Mucosa of stomach (tissue), 1 donor: ENCODE results near the gene JMJD7.

Experiments used
- H3K27me3 ChIP-seq: one replicate; pipeline ENCODE4 v1.7.0; 2013; ENCODE audit warnings: mild to moderate bottlenecking, low read length; ENCODE audit not compliant: control insufficient read depth, insufficient read depth
- H3K36me3 ChIP-seq: one replicate; pipeline ENCODE4 v1.7.0; 2013; ENCODE audit warnings: low read length; ENCODE audit not compliant: control insufficient read depth, insufficient read depth
- H3K4me1 ChIP-seq: one replicate; pipeline ENCODE4 v1.7.0; 2013; ENCODE audit warnings: mild to moderate bottlenecking, low read length; ENCODE audit not compliant: control insufficient read depth, insufficient read depth
- H3K4me3 ChIP-seq: one replicate; pipeline ENCODE4 v1.7.0; 2013; ENCODE audit warnings: low read length
- H3K9ac ChIP-seq: one replicate; pipeline ENCODE4 v1.7.0; 2013; ENCODE audit warnings: mild to moderate bottlenecking, low read length, moderate library complexity
- H3K9me3 ChIP-seq: one replicate; pipeline ENCODE4 v1.7.0; 2013; ENCODE audit warnings: mild to moderate bottlenecking, low read length, moderate library complexity; ENCODE audit not compliant: control insufficient read depth
- donor health status: Pancreatic carcinoma.

The JMJD7 gene

GRCh38 chr15:41865490-41866055 lies 37.7 kb downstream of the JMJD7 start:
- Histone ChIP-seq H3K9ac (no peak overlapping the region), H3K36me3 (no peaks in the 10 kb centered on the region), H3K4me3 (no peak overlapping the region), H3K4me1 (peaks cover 7% of the 10 kb centered on the region), H3K9me3 (no peaks in the 10 kb centered on the region), H3K27me3 (no peaks in the 10 kb centered on the region)

GRCh38 chr15:41866263-41866703 lies 38.4 kb downstream of the JMJD7 start:
- Histone ChIP-seq H3K9me3 (no peaks in the 10 kb centered on the region), H3K27me3 (no peaks in the 10 kb centered on the region), H3K4me1 (peaks cover 7% of the 10 kb centered on the region), H3K4me3 (no peak overlapping the region), H3K9ac (no peak overlapping the region), H3K36me3 (no peaks in the 10 kb centered on the region)

- Histone ChIP-seq H3K36me3 (no peaks in the 10 kb centered on the region), H3K27me3 (no peaks in the 10 kb centered on the region), H3K4me3 (no peak overlapping the region), H3K4me1 (peaks cover 7% of the 10 kb centered on the region), H3K9me3 (no peaks in the 10 kb centered on the region), H3K9ac (no peak overlapping the region)
These were observed 39.1 kb downstream of the JMJD7 start for GRCh38 chr15:41866872-41867579.

GRCh38 chr15:41868321-41868720 lies 40.4 kb downstream of the JMJD7 start:
- Histone ChIP-seq H3K9ac (no peak overlapping the region), H3K36me3 (no peaks in the 10 kb centered on the region), H3K27me3 (no peaks in the 10 kb centered on the region), H3K9me3 (no peaks in the 10 kb centered on the region), H3K4me1 (no peaks in the 10 kb centered on the region), H3K4me3 (no peak overlapping the region)

GRCh38 chr15:41869770-41870688 lies 42.1 kb downstream of the JMJD7 start:
- H3K36me3 ChIP-seq, result no peaks in the 10 kb centered on the region
- no peaks in the 10 kb centered on the region for H3K27me3 ChIP-seq
- no peak overlapping the region for H3K4me3 ChIP-seq
- no peaks in the 10 kb centered on the region for H3K9me3 ChIP-seq
- no peak overlapping the region for H3K9ac ChIP-seq
- H3K4me1 ChIP-seq, result no peaks in the 10 kb centered on the region

GRCh38 chr15:41870689-41871081 lies 42.8 kb downstream of the JMJD7 start:
- no peaks in the 10 kb centered on the region for H3K36me3 ChIP-seq
- no peak overlapping the region for H3K4me3 ChIP-seq
- no peaks in the 10 kb centered on the region for H3K27me3 ChIP-seq
- H3K4me1 ChIP-seq, result no peaks in the 10 kb centered on the region
- H3K9me3 ChIP-seq, result no peaks in the 10 kb centered on the region
- no peak overlapping the region for H3K9ac ChIP-seq

- H3K9me3 ChIP-seq, result no peaks in the 10 kb centered on the region
- no peak overlapping the region for H3K9ac ChIP-seq
- no peaks in the 10 kb centered on the region for H3K36me3 ChIP-seq
- H3K4me3 ChIP-seq, result no peak overlapping the region
- no peaks in the 10 kb centered on the region for H3K4me1 ChIP-seq
- no peaks in the 10 kb centered on the region for H3K27me3 ChIP-seq
These were observed 43.4 kb downstream of the JMJD7 start for GRCh38 chr15:41871175-41871905.

GRCh38 chr15:41872166-41872747 lies 44.4 kb downstream of the JMJD7 start:
- no peaks in the 10 kb centered on the region for H3K4me1 ChIP-seq

GRCh38 chr15:41873711-41874110 lies 45.8 kb downstream of the JMJD7 start:
- Histone ChIP-seq H3K27me3 (no peaks in the 10 kb centered on the region), H3K9ac (no peak overlapping the region)

More at GRCh38 chr15:41872166-41872747, 44.4 kb downstream of the JMJD7 start:
- Histone ChIP-seq H3K36me3 (no peaks in the 10 kb centered on the region), H3K9ac (no peak overlapping the region), H3K9me3 (no peaks in the 10 kb centered on the region), H3K27me3 (no peaks in the 10 kb centered on the region), H3K4me3 (no peak overlapping the region)

GRCh38 chr15:41874736-41875135 lies 46.8 kb downstream of the JMJD7 start:
- H3K9me3 ChIP-seq, result no peaks in the 10 kb centered on the region
- peaks cover 5% of the 10 kb centered on the region for H3K27me3 ChIP-seq
- H3K4me3 ChIP-seq, result no peak overlapping the region
- no peak overlapping the region for H3K9ac ChIP-seq
- H3K4me1 ChIP-seq, result no peaks in the 10 kb centered on the region
- no peaks in the 10 kb centered on the region for H3K36me3 ChIP-seq

More at GRCh38 chr15:41873711-41874110, 45.8 kb downstream of the JMJD7 start:
- H3K4me1 ChIP-seq, result no peaks in the 10 kb centered on the region
- H3K9me3 ChIP-seq, result no peaks in the 10 kb centered on the region
- no peak overlapping the region for H3K4me3 ChIP-seq
- no peaks in the 10 kb centered on the region for H3K36me3 ChIP-seq

GRCh38 chr15:41876007-41876406 lies 48.1 kb downstream of the JMJD7 start:
- Histone ChIP-seq H3K9ac (no peak overlapping the region), H3K27me3 (peaks cover 14% of the 10 kb centered on the region), H3K4me3 (no peak overlapping the region), H3K36me3 (no peaks in the 10 kb centered on the region), H3K9me3 (no peaks in the 10 kb centered on the region), H3K4me1 (no peaks in the 10 kb centered on the region)
